GM12874 (cell line): ENCODE data around the gene ZNF783.

Experiments
- CTCF ChIP-seq: IDR thresholded peaks from 2 replicates; pipeline ENCODE4 v1.5.1; 2011; ENCODE audit warnings: low read depth, mild to moderate bottlenecking, control low read depth, low read length, moderate library complexity; ENCODE audit not compliant: insufficient read depth

ZNF783 gene

GRCh38 chr7:149245744-149246143, 16.3 kb upstream of the ZNF783 start:
- TF ChIP-seq CTCF = no peak

- no peak for TF ChIP-seq CTCF
Observed at GRCh38 chr7:149248777-149249176, 13.2 kb upstream of the ZNF783 start.

GRCh38 chr7:149252378-149252777, 9.6 kb upstream of the ZNF783 start:
- no peak for TF ChIP-seq CTCF

GRCh38 chr7:149253665-149254064, 8.3 kb upstream of the ZNF783 start:
- TF ChIP-seq CTCF = no peak

- no peak for TF ChIP-seq CTCF
Observed at GRCh38 chr7:149254181-149254858, 7.7 kb upstream of the ZNF783 start.

GRCh38 chr7:149255174-149255573, 6.8 kb upstream of the ZNF783 start:
- TF ChIP-seq CTCF = no peak

GRCh38 chr7:149256568-149256967, 5.4 kb upstream of the ZNF783 start:
- no peak for TF ChIP-seq CTCF

GRCh38 chr7:149257146-149257545, 4.8 kb upstream of the ZNF783 start:
- TF ChIP-seq CTCF = no peak
